ENCODE data around the gene C1QTNF6. TPM values are rescaled to one million over a fixed set of nuclear protein-coding genes. Genes with fewer than 3 reads are reported as not detected.

C1QTNF6 gene
- total and polyA plus RNA-seq, 2 of the 8 experiments (the other 6 are each of a cell fraction or from before 2014, with no cell fraction given) = 3.1 to 6.5 TPM

DNA sequence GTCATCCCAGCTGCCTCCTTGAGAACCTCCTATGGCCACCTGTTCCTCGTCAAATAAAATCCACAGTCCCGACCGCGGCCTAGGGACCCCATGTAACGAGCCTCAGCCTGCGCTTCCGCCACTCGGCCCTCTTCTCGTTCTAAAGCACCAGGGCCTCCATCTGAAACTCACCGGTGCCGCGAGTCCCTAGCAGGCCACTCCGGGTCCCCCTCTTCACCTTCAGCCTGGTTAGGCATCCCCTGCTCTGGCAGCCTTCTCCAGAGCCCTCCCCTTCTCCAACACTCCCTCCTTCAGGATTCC is 26.6 kb upstream of the C1QTNF6 start (continued):
- TF ChIP-seq BACH1 (IDR thresholded peaks at IDR 0.05; ENCODE audit: low read length) (no peak), POU5F1 (IDR thresholded peaks at IDR 0.05; ENCODE audit: low read depth, low read length) (no peak), KDM4A (IDR thresholded peaks at IDR 0.05; ENCODE audit: low read depth, low read length, severe bottlenecking) (no peak), JUND (IDR thresholded peaks at IDR 0.05; ENCODE audit: low read length) (no peak)

Measured in H1 (cell line).